HUES6 (cell line): ENCODE results near the gene CCL2.

Experiments
- H3K27ac ChIP-seq: 2 replicates; pipeline ENCODE4 v1.7.0; 2013; ENCODE audit warnings: low read depth, mild to moderate bottlenecking, low read length, inconsistent platforms
- H3K27me3 ChIP-seq: 2 replicates; pipeline ENCODE4 v1.6.1; 2013; ENCODE audit warnings: low read length; ENCODE audit not compliant: control insufficient read depth, insufficient read depth
- H3K36me3 ChIP-seq: 2 replicates; pipeline ENCODE4 v1.6.1; 2013; ENCODE audit warnings: low read length; ENCODE audit not compliant: control insufficient read depth, insufficient read depth
- H3K4me1 ChIP-seq: 2 replicates; pipeline ENCODE4 v1.6.1; 2013; ENCODE audit warnings: low read length; ENCODE audit not compliant: control insufficient read depth, insufficient read depth
- H3K4me3 ChIP-seq: 2 replicates; pipeline ENCODE4 v1.5.1; 2013; ENCODE audit warnings: low read depth, low read length
- H3K9ac ChIP-seq: one replicate; pipeline ENCODE4 v1.6.1; 2013; ENCODE audit warnings: mild to moderate bottlenecking, low read length
- H3K9me3 ChIP-seq: 2 replicates; pipeline ENCODE4 v1.6.1; 2013; ENCODE audit warnings: low read depth, low read length; ENCODE audit not compliant: control insufficient read depth, insufficient read depth

CCL2 gene

GRCh38 chr17:34261568-34262337, 6.7 kb downstream of the CCL2 start:
- Histone ChIP-seq H3K36me3 (no peaks in the 10 kb centered on the region), H3K9ac (no peak overlapping the region), H3K4me3 (no peak overlapping the region), H3K27me3 (no peaks in the 10 kb centered on the region), H3K27ac (no peak overlapping the region), H3K4me1 (no peaks in the 10 kb centered on the region), H3K9me3 (no peaks in the 10 kb centered on the region)

- Histone ChIP-seq H3K9me3 (no peaks in the 10 kb centered on the region), H3K27ac (no peak overlapping the region), H3K36me3 (no peaks in the 10 kb centered on the region), H3K4me3 (no peak overlapping the region), H3K9ac (no peak overlapping the region), H3K4me1 (no peaks in the 10 kb centered on the region), H3K27me3 (no peaks in the 10 kb centered on the region)
Measured at GRCh38 chr17:34265711-34266110, 10.6 kb downstream of the CCL2 start.

DNA sequence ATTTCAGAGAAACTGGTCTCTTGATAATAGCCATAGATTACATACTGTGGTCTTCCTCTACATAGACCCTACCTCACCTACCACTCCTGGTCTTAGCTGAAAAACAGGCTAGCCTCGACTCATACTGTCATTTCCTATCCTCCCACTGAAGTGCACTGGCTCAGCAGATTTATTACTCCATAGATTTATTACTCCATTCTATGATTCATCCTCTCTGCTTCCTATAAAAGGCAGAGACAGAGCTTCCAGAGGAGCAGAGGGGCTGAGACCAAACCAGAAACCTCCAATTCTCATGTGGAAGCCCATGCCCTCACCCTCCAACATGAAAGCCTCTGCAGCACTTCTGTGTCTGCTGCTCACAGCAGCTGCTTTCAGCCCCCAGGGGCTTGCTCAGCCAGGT, 14.9 kb downstream of the CCL2 start, which contains the start of gene CCL7:
TSS of gene CCL7 (plus strand) at position 253 of the 400 bp plus-strand sequence. CDS start at position 323, 70 bp downstream.
- Histone ChIP-seq H3K27ac (no peak within 1 kb of the TSS), H3K9ac (no peak within 1 kb of the TSS), H3K27me3 (peaks cover 5% of the 10 kb centered on the region), H3K4me1 (no peaks in the 10 kb centered on the region), H3K4me3 (no peak within 1 kb of the TSS), H3K36me3 (no peaks in the 10 kb centered on the region), H3K9me3 (no peaks in the 10 kb centered on the region)

DNA sequence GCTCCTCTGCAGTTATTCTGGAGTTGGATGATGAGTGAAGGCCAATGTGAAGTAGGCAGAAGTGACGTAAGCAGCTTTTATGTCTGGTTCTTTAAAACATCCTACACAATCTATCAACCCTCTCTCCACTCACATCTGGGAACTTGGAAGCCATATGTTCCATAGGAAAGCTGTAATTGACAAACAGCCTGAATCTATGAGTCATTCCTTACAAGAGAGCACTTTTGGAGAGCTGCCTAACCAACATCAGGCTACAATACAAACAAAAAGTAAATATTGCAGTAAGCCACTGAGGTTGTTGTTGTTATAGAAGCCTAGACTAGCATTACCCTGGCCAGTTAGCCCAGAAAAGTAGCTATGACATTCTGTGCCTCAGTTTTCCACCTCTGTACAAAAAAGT, 20.8 kb downstream of the CCL2 start:
- Histone ChIP-seq H3K4me1 (no peaks in the 10 kb centered on the region), H3K27ac (no peak overlapping the region), H3K36me3 (no peaks in the 10 kb centered on the region)

DNA sequence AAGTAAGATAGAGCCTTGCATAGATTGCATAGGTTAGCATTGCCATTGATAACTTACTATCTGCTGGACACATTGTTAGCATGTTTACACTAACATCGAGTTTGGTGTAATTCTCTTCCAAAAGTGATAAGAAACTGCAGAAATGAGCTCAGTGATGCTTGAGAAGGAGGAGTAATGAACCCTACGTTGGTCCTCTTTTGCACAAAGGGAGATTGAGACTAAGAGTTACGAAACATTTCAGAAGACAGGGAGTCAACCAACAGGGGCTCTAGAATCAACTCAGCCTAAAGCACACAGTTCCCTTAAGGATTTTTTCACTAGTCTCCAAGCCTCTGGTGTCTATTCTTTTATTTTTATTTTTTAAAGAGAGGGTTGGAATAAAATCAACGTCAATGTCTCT, 21.7 kb downstream of the CCL2 start:
- Histone ChIP-seq H3K9ac (no peak overlapping the region), H3K36me3 (no peaks in the 10 kb centered on the region), H3K4me3 (no peak overlapping the region), H3K27ac (no peak overlapping the region), H3K9me3 (no peaks in the 10 kb centered on the region), H3K27me3 (no peaks in the 10 kb centered on the region; the same call in 1 of the 2 replicates), H3K4me1 (no peaks in the 10 kb centered on the region)

More for the DNA sequence above, 20.8 kb downstream of the CCL2 start:
- Histone ChIP-seq H3K4me3 (no peak overlapping the region), H3K9ac (no peak overlapping the region), H3K27me3 (peaks cover 5% of the 10 kb centered on the region), H3K9me3 (no peaks in the 10 kb centered on the region)

DNA sequence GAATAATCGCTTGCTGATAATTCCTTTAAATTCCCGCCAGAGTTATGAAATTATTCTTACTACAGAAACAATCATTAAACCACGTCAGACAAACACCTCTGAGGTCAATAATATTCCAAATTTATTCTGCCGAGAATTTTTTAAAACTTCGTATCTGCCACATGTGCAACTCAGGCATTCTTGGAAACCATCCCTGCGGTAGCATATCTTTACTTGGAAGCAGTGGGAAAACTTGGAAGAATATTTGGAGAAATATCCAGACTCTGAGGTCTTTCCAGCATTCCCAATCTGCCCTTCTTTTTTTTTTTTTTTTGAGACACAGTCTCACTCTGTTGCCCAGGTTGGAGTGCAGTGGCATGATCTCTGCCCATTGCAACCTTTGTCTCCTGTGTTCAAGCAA, 28.5 kb downstream of the CCL2 start:
- Histone ChIP-seq H3K27me3 (no peaks in the 10 kb centered on the region), H3K9ac (no peak overlapping the region), H3K36me3 (no peaks in the 10 kb centered on the region), H3K4me1 (no peaks in the 10 kb centered on the region), H3K27ac (no peak overlapping the region), H3K9me3 (0 out of 2 replicates have a peak, but pooled peaks cover 2% of the 10 kb centered on the region), H3K4me3 (no peak overlapping the region)

- 0 out of 2 replicates have a peak, but pooled peaks cover 2% of the 10 kb centered on the region for H3K9me3 ChIP-seq
- no peak within 1 kb of the TSS for H3K4me3 ChIP-seq
- H3K27me3 ChIP-seq: no peaks in the 10 kb centered on the region
- no peaks in the 10 kb centered on the region for H3K36me3 ChIP-seq
- H3K27ac ChIP-seq: no peak within 1 kb of the TSS
- H3K9ac ChIP-seq: no peak within 1 kb of the TSS
- H3K4me1 ChIP-seq: no peaks in the 10 kb centered on the region
Measured at GRCh38 chr17:34285286-34285792, 30.3 kb downstream of the CCL2 start, which contains the start of gene CCL11. Gene CCL11 (plus strand): TSS chr17:34285742. CDS start chr17:34285809, 67 bp downstream.

GRCh38 chr17:34287875-34288274, 32.8 kb downstream of the CCL2 start:
- Histone ChIP-seq H3K27ac (no peak overlapping the region), H3K4me3 (no peak overlapping the region), H3K27me3 (no peaks in the 10 kb centered on the region), H3K9ac (no peak overlapping the region), H3K9me3 (no peaks in the 10 kb centered on the region), H3K36me3 (no peaks in the 10 kb centered on the region), H3K4me1 (no peaks in the 10 kb centered on the region)

DNA sequence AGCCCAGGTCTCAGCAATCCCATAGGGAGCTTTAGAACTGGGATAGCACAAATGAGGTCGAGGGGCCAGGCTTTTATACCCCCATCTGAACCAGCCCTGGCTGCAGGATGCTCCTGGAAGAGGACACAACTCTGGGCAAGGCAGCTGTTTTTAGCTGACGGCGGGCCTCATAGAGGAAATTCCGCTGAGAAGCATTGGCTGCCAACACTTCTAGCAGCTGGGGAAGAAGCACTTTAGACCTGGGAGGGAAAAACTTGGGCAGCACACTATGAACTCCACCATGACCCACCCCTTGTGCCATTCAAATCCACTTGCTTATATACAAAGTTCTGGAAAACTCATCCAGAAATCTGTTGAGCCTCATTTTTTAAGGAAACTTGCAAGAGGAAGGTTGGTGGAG, 35.5 kb downstream of the CCL2 start:
- Histone ChIP-seq H3K9me3 (no peaks in the 10 kb centered on the region), H3K27me3 (no peaks in the 10 kb centered on the region), H3K27ac (no peak overlapping the region), H3K36me3 (no peaks in the 10 kb centered on the region), H3K4me3 (no peak overlapping the region), H3K9ac (no peak overlapping the region), H3K4me1 (no peaks in the 10 kb centered on the region)

DNA sequence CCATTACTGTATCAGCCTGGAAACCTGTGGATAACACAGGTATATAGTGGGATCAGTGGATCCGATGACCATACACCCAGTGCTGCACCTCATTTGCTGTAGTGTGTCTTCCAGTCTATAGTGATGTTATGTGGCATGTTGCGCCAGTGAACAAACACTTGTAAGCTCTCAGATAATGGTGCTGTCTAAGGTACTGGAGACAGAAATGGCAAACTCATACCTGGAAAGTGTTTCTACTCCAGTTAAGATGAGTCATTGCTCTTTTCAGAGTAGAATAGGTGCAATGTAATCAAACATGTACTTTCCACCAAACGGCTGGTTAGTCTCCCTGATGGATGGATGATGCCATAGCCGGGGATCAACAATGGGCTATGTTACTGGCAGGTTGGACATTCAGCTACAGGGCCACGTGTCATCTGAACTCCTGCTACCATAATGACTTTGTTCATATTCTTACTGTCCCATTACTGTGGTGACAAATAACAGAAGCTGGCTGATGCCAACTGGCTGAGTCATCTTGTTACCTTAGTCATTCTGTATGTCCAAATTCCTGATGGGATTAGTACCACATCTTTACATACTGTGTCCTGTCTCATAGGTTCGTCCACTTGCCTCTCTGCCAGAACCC, 36.8 kb downstream of the CCL2 start:
- no peak overlapping the region for H3K27ac ChIP-seq
- H3K27me3 ChIP-seq: no peaks in the 10 kb centered on the region
- no peak overlapping the region for H3K9ac ChIP-seq
- no peak overlapping the region for H3K4me3 ChIP-seq
- no peaks in the 10 kb centered on the region for H3K9me3 ChIP-seq
- H3K4me1 ChIP-seq: no peaks in the 10 kb centered on the region
- no peaks in the 10 kb centered on the region for H3K36me3 ChIP-seq

GRCh38 chr17:34299027-34299426, 43.9 kb downstream of the CCL2 start:
- Histone ChIP-seq H3K36me3 (no peaks in the 10 kb centered on the region), H3K27ac (no peak overlapping the region), H3K4me3 (no peak overlapping the region), H3K9me3 (no peaks in the 10 kb centered on the region), H3K4me1 (peaks cover 9% of the 10 kb centered on the region; the same call in 1 of the 2 replicates), H3K9ac (no peak overlapping the region), H3K27me3 (peaks cover 5% of the 10 kb centered on the region)
